ENCODE results near the gene PDGFD. TPM values are rescaled to one million over a fixed set of nuclear protein-coding genes. Genes with fewer than 3 reads are reported as not detected.

The PDGFD gene
- total RNA-seq, 4 donors from 2014 or later: 26.0 to 72.4 (median 29.6) TPM

DNA sequence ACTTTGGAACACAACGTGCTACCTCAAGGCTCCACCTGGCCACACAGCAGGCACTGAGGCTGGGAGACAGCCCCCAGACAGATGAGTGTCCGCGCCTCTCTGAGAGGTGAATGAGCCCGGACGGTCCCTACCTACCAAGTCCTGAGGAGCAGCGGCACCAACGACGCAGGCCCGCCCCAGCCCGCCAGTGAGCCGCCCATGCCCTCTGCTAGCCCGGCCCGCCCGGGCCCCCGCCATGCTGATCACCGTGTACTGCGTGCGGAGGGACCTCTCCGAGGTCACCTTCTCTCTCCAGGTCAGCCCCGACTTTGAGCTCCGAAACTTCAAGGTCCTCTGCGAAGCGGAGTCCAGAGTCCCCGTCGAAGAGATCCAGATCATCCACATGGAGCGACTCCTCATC is 127.4 kb downstream of the PDGFD start, which contains the start of gene DDI1:
TSS of gene DDI1 (plus strand) at position 53 of the 400 bp plus-strand sequence. CDS start at position 236, 183 bp downstream.
- H3K4me3 ChIP-seq: no peak within 1 kb of the TSS
- TF ChIP-seq EP300 (IDR thresholded peaks at IDR 0.05): no peak
- DNase-seq (ENCODE audit: low spot score in 2 of 2): no peak
- peaks cover 0 to 6% (median 0%) of the 10 kb centered on the region in 4 donors for H3K4me1 ChIP-seq
- H3K27ac ChIP-seq: no peak within 1 kb of the TSS
- 98% methylated on average over 26 of the region's 26 CpGs for WGBS, 2 donors
- H3K27me3 ChIP-seq: no peaks in the 10 kb centered on the region
- H3K36me3 ChIP-seq: peaks cover 0 to 7% (median 0%) of the 10 kb centered on the region in 3 donors
- peaks cover 0 to 7% (median 0%) of the 10 kb centered on the region in 4 donors for H3K9me3 ChIP-seq

DNA sequence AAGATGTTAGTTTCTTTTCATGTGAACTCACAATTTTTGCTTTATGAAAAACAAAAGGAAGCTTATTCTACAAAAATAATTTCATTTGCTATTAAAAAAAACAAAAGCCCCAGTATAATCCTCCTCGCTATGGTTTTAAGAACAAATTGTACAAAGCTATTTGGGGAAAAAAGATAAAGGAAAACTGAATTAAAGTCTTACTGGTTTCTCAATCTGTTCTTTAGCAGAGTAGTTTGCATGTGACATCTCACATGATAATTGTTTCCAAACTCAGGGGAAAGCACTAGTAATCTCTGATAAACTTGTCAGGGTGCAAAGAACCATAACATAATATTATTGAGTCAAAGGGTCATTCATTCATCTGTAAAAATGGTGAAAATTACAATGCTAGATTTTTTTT is 130.4 kb downstream of the PDGFD start:
- peaks cover 0 to 14% (median 0%) of the 10 kb centered on the region in 4 donors for H3K9me3 ChIP-seq
- H3K27me3 ChIP-seq: no peaks in the 10 kb centered on the region
- peaks cover 0 to 6% (median 0%) of the 10 kb centered on the region in 4 donors for H3K4me1 ChIP-seq
- H3K27ac ChIP-seq: no peak overlapping the region
- DNase-seq (ENCODE audit: low spot score in 2 of 2): no peak
- H3K4me3 ChIP-seq: no peak overlapping the region
- H3K36me3 ChIP-seq: peaks cover 0 to 7% (median 0%) of the 10 kb centered on the region in 3 donors
- TF ChIP-seq, protein P1, sequence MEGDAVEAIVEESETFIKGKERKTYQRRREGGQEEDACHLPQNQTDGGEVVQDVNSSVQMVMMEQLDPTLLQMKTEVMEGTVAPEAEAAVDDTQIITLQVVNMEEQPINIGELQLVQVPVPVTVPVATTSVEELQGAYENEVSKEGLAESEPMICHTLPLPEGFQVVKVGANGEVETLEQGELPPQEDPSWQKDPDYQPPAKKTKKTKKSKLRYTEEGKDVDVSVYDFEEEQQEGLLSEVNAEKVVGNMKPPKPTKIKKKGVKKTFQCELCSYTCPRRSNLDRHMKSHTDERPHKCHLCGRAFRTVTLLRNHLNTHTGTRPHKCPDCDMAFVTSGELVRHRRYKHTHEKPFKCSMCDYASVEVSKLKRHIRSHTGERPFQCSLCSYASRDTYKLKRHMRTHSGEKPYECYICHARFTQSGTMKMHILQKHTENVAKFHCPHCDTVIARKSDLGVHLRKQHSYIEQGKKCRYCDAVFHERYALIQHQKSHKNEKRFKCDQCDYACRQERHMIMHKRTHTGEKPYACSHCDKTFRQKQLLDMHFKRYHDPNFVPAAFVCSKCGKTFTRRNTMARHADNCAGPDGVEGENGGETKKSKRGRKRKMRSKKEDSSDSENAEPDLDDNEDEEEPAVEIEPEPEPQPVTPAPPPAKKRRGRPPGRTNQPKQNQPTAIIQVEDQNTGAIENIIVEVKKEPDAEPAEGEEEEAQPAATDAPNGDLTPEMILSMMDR (IDR thresholded peaks at IDR 0.05): no peak
- no peak for TF ChIP-seq POLR2A (IDR thresholded peaks at IDR 0.05)
- no peak for TF ChIP-seq EP300 (IDR thresholded peaks at IDR 0.05)
- 61 to 67% methylated on average over 1 of the region's 1 CpG for WGBS, 2 donors

DNA sequence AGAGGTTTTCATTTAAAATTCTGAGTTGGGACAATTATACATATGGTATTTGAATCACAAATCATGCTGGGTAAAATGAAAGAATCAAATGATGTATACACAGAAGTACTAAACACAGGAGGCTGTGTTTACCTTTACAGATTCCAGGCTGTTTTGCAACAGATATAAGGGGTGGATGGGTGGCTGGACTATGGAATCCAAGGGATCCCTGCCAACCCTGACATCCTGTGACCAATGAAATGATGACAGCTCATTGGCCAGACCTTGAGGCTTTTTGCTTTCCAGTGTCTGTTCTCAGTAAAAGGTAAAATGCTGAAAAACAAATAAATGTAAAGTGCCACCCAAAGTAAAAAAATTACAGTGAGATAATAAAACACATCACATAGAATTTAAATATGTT is 130.8 kb downstream of the PDGFD start:
- Histone ChIP-seq H3K4me3 (no peak overlapping the region), H3K27ac (no peak overlapping the region), H3K4me1 (peaks cover 0 to 9% (median 0%) of the 10 kb centered on the region in 4 donors), H3K27me3 (no peaks in the 10 kb centered on the region), H3K9me3 (peaks cover 0 to 14% (median 0%) of the 10 kb centered on the region in 4 donors), H3K36me3 (peaks cover 0 to 7% (median 0%) of the 10 kb centered on the region in 3 donors)
- TF ChIP-seq EP300 (IDR thresholded peaks at IDR 0.05): no peak
- TF ChIP-seq POLR2A (IDR thresholded peaks at IDR 0.05): no peak
- TF ChIP-seq, protein P1 (IDR thresholded peaks at IDR 0.05): no peak
- DNase-seq (ENCODE audit: low spot score in 2 of 2): no peak

DNA sequence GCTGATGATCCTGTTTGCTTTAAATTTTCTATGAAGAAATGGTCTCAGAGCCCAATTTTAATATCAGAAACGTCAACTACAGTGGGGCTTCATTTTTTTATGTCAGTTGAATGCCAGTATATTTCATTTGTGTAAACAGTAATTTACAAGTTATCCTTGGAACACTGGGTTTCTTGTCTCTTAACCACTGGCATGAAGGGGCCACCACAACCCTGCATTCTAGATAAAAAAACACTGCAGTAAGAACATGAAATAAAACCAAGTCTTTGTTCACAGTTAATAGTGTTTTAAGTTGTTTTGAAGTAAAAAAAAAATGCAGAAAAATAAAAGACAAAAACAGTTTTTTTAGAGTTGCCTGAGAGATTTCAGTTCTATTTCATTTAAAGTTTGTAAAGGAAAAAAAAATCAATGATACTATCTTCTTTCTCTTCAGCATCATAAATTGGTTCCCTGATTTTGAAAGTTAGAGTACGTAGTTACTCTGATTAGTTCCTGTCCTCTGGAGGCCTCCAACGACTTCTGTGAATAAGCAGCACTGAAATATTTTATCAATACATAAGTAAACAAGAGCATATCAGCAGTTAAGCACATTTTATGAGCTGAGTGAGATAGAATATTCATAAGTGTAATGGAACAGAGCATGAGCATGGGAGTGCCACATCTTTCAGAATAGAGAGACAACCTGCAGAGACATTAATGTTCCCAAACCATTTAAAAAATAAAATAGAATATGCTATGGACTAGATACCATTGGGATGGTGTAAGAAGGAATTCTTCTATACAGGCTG is 135.3 kb downstream of the PDGFD start:
- 33 to 38% methylated on average over 3 of the region's 3 CpGs for WGBS, 2 donors

DNA sequence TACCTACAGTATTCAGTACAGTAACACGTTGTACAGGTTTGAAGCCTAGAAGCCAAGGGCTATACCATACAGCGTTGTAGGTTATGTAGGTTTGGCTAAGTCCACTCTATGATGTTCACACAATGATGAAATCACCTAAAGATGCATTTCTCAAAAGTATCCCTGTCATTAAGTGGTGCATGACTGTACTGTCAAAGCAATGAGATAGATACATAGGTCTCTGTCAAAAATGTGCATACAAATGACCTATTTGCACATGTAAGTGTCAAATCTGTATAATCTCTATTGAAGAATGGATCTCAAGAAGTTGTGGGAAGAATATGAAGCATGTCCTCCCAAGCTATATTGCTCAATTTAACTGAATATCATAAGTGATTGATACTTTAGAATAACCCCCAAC is 139.4 kb downstream of the PDGFD start:
- H3K27me3 ChIP-seq: no peaks in the 10 kb centered on the region
- no peaks in the 10 kb centered on the region for H3K9me3 ChIP-seq
- DNase-seq (ENCODE audit: low spot score in 2 of 2): no peak
- no peak overlapping the region for H3K27ac ChIP-seq
- WGBS, 2 donors: 89 to 96% methylated on average over 2 of the region's 2 CpGs
- H3K4me3 ChIP-seq: no peak overlapping the region
- H3K4me1 ChIP-seq: peaks cover 0 to 3% (median 0%) of the 10 kb centered on the region in 4 donors
- TF ChIP-seq EP300 (IDR thresholded peaks at IDR 0.05): no peak
- no peak for TF ChIP-seq POLR2A (IDR thresholded peaks at IDR 0.05)
- TF ChIP-seq, protein P1 (IDR thresholded peaks at IDR 0.05): no peak
- H3K36me3 ChIP-seq: no peaks in the 10 kb centered on the region

More for the DNA sequence above, 135.3 kb downstream of the PDGFD start:
- no peak for TF ChIP-seq EP300 (IDR thresholded peaks at IDR 0.05)
- TF ChIP-seq, protein P1 (IDR thresholded peaks at IDR 0.05): no peak
- no peak for TF ChIP-seq POLR2A (IDR thresholded peaks at IDR 0.05)
- DNase-seq (ENCODE audit: low spot score in 2 of 2): no peak
- no peak overlapping the region for H3K4me3 ChIP-seq
- no peaks in the 10 kb centered on the region for H3K27me3 ChIP-seq
- H3K4me1 ChIP-seq: peaks cover 0 to 7% (median 0%) of the 10 kb centered on the region in 4 donors
- H3K9me3 ChIP-seq: peaks cover 0 to 10% (median 0%) of the 10 kb centered on the region in 4 donors
- H3K36me3 ChIP-seq: no peaks in the 10 kb centered on the region
- H3K27ac ChIP-seq: no peak overlapping the region

All from tibial nerve (tissue), 4 donors.